NCI-H345 treated with DMSO at 0.1 percent for 48 hours (cell line): ENCODE data around the gene CDH12.

Source experiments
- DNase-seq: peaks from one replicate; lab custom pipeline; 2025; ENCODE audit not compliant: unreplicated experiment; lab: John Stamatoyannopoulos, UW

CDH12 gene

GRCh38 chr5:21776466-21776865, 1076.7 kb downstream of the CDH12 start:
- no peak for DNase-seq

GRCh38 chr5:21774801-21775200, 1078.3 kb downstream of the CDH12 start:
- DNase-seq, result no peak

- DNase-seq, result no peak
Observed at GRCh38 chr5:21774281-21774680, 1078.9 kb downstream of the CDH12 start.

GRCh38 chr5:21773456-21773855, 1079.7 kb downstream of the CDH12 start:
- DNase-seq, result no peak

- DNase-seq, result no peak
Observed at GRCh38 chr5:21765406-21765805, 1087.7 kb downstream of the CDH12 start.

- no peak for DNase-seq
Observed at GRCh38 chr5:21739096-21739495, 1114.0 kb downstream of the CDH12 start.

GRCh38 chr5:21723500-21723899, 1129.6 kb downstream of the CDH12 start:
- DNase-seq, result no peak

- DNase-seq, result no peak
Observed at GRCh38 chr5:21711866-21712758, 1141.0 kb downstream of the CDH12 start.

- DNase-seq, result no peak
Observed at GRCh38 chr5:21709770-21710169, 1143.4 kb downstream of the CDH12 start.

GRCh38 chr5:21704974-21705668, 1148.0 kb downstream of the CDH12 start:
- DNase-seq, result no peak

- DNase-seq, result no peak
Observed at GRCh38 chr5:21701317-21701716, 1151.8 kb downstream of the CDH12 start.
